A549 treated with AZD2906 at 1 μM for 4 hours (cell line): ENCODE data around the gene ALS2CL. TPM values are rescaled to one million over a fixed set of nuclear protein-coding genes. Genes with fewer than 3 reads are reported as not detected.

Experiments
- total RNA-seq: library from RNA; stranded (reverse); fragments of 200-300 nt; extraction: Qiagen RNA extraction; gene quantifications from 5 replicates; pipeline ENCODE4 v1.2.3, GENCODE V29; 2022

Gene ALS2CL
- 5.1 to 8.7 TPM (median 7.0 TPM) in 5 replicates for total RNA-seq

GRCh38 chr3:46693038-46693891 lies at the start of gene ALS2CL:
ALS2CL (minus strand) TSS chr3:46693679; CDS start chr3:46689440, 4,239 bp downstream.

GRCh38 chr3:46717447-46718231 lies 24.2 kb upstream of the ALS2CL start, which contains the start of gene PRSS50:
PRSS50 (minus strand) TSS chr3:46717869; CDS start chr3:46717824, 45 bp downstream.

GRCh38 chr3:46701181-46701939 lies 7.9 kb upstream of the ALS2CL start, which contains the start of gene TMIE:
TMIE (plus strand) TSS chr3:46701392; CDS start chr3:46701488, 96 bp downstream.

Other genes starting within 250 kb of the ALS2CL start
- gene LTF, start 228.8 kb downstream of the ALS2CL start, total RNA-seq: not detected in 5 replicates
- gene RTP3, start 195.7 kb downstream of the ALS2CL start, total RNA-seq: not detected in 5 replicates
- not detected in 5 replicates for gene LRRC2, start 127.4 kb downstream of the ALS2CL start, total RNA-seq
- not detected in 5 replicates for gene FAM240A, start 81.2 kb downstream of the ALS2CL start, total RNA-seq
- gene TMIE, start 7.7 kb upstream of the ALS2CL start, total RNA-seq: 0.07 to 0.17 TPM (median 0.12 TPM) in 5 replicates
- gene PRSS50, start 24.2 kb upstream of the ALS2CL start, total RNA-seq: not detected in 5 replicates
- gene MYL3, start 169.8 kb upstream of the ALS2CL start, total RNA-seq: 0.07 to 0.12 TPM (median 0.10 TPM) in 3 of 5 replicates, not detected in the others
- gene PTH1R, start 184.0 kb upstream of the ALS2CL start, total RNA-seq: 0.72 to 2.3 TPM (median 1.4 TPM) in 5 replicates